Measurements from ENCODE around the gene DNAJB4.
A peak's percentile ranks its signal among the peaks of the same experiment; 100 is the strongest.
"Not testable (repeated sequence)": the region's sequence is repeated elsewhere in the genome, so short reads cannot be mapped to it uniquely, and the experiment has no call there.

The DNAJB4 gene

GRCh38 chr1:77991638-77992037, 13.1 kb upstream of the DNAJB4 start:
- no peak for DNase-seq

- DNase-seq = no peak
Observed at GRCh38 chr1:77994117-77994705, 10.5 kb upstream of the DNAJB4 start.

- no peak for DNase-seq
Observed at GRCh38 chr1:77996734-77997133, 8.0 kb upstream of the DNAJB4 start.

- not testable (repeated sequence) for DNase-seq
Observed at GRCh38 chr1:78000536-78000935, 4.2 kb upstream of the DNAJB4 start.

- DNase-seq = no peak
Observed at GRCh38 chr1:78003070-78003746, 1.5 kb upstream of the DNAJB4 start.

GRCh38 chr1:78003882-78004718, 639 bp upstream of the DNAJB4 start:
- DNase-seq = peak; percentile 66

GRCh38 chr1:78005448-78005722, 646 bp downstream of the DNAJB4 start:
- DNase-seq = no peak

- DNase-seq = peak; percentile 42
Observed at GRCh38 chr1:78005755-78006154, 1.0 kb downstream of the DNAJB4 start.

GRCh38 chr1:78006521-78006920, 1.8 kb downstream of the DNAJB4 start:
- no peak for DNase-seq

- no peak for DNase-seq
Observed at GRCh38 chr1:78007677-78008341, 3.1 kb downstream of the DNAJB4 start.

- DNase-seq = no peak
Observed at GRCh38 chr1:78009276-78009675, 4.5 kb downstream of the DNAJB4 start.

- DNase-seq = no peak
Observed at GRCh38 chr1:78009836-78010235, 5.1 kb downstream of the DNAJB4 start.

- DNase-seq = no peak
Observed at GRCh38 chr1:78011050-78011449, 6.3 kb downstream of the DNAJB4 start.

GRCh38 chr1:78015148-78015547, 10.4 kb downstream of the DNAJB4 start:
- DNase-seq = no peak

GRCh38 chr1:78019024-78019423, 14.3 kb downstream of the DNAJB4 start:
- no peak for DNase-seq

GRCh38 chr1:78021134-78021533, 16.4 kb downstream of the DNAJB4 start:
- DNase-seq = not testable (repeated sequence)

- DNase-seq = no peak
Observed at GRCh38 chr1:78029793-78030192, 25.1 kb downstream of the DNAJB4 start.

GRCh38 chr1:78032996-78033796, 28.5 kb downstream of the DNAJB4 start:
- no peak for DNase-seq

GRCh38 chr1:78033797-78034172, 29.0 kb downstream of the DNAJB4 start:
- no peak for DNase-seq

- DNase-seq = no peak
Observed at GRCh38 chr1:78035121-78035520, 30.4 kb downstream of the DNAJB4 start.

GRCh38 chr1:78036450-78036849, 31.7 kb downstream of the DNAJB4 start:
- no peak for DNase-seq

- DNase-seq = no peak
Observed at GRCh38 chr1:78038071-78038470, 33.3 kb downstream of the DNAJB4 start.

GRCh38 chr1:78038491-78038939, 33.8 kb downstream of the DNAJB4 start:
- no peak for DNase-seq

Data from CD4-positive, alpha-beta T cell treated with Interleukin-17A for 1 hour (primary cell).